GM21825 (cell line): Measurements from ENCODE around the gene VRK3.
"Not testable (repeated sequence)": the region's sequence is repeated elsewhere in the genome, so short reads cannot be mapped to it uniquely, and the experiment has no call there.

ENCODE experiments used
- ATAC-seq: cut with Tn5 transposase; IDR thresholded peaks from one replicate; pipeline ENCODE4 v1.9.1; 2021; ENCODE audit warnings: mild to moderate bottlenecking, moderate library complexity; ENCODE audit not compliant: unreplicated experiment

The VRK3 gene

GRCh38 chr19:49958596-49958995, 66.6 kb downstream of the VRK3 start:
- not testable (repeated sequence) for ATAC-seq

DNA sequence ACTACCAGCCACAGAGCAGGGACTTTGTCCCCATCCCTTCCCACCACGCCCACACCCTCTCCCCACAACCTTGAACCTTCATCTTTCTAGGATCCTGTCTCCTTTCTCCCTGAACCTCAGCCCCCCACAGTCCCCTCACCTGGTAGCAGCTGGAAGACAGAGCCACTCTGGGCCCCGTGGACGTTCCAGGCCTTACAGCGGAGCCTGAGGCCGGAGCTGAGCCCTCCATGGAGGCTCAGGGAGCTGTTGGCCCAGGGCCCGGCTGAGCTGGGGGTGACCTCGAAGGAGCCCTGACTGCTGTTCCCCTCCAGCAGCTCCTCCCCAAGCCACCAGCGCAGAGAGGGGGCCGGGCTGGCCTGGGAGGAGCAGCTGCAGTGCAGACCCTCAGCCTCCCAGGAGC, 67.0 kb downstream of the VRK3 start:
- not testable (repeated sequence) for ATAC-seq

DNA sequence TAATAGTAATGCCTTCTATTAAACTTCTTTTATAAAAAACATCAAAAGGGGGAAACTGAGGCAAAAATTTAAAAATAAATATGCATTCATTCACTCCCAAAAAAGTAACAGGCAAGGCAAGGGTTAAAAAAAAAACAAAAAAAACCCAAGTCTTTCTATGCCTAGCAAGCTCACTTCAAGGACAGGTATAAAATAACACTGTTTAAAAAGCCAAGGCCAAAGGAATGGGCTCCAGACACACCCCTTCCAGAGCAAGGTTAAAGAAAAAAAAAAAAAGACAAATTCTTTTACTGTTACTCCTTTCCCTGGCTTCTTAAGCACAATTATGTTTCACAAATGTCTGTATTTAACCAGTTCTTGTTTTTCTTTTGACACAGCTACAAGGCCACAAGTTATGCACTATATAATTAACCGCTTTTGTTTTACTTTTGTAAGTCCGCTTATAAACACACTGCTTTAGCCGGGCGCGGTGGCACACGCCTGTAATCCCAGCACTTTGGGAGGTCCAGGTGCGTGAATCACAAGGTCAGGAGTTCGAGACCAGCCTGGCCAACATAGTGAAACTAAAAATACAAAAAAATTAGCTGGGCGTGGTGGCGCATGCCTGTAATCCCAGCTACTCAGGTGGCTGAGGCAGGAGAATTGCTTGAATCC, 67.8 kb downstream of the VRK3 start:
- ATAC-seq = no peak

- ATAC-seq = no peak
Measured at GRCh38 chr19:49956115-49956495, 69.1 kb downstream of the VRK3 start.

DNA sequence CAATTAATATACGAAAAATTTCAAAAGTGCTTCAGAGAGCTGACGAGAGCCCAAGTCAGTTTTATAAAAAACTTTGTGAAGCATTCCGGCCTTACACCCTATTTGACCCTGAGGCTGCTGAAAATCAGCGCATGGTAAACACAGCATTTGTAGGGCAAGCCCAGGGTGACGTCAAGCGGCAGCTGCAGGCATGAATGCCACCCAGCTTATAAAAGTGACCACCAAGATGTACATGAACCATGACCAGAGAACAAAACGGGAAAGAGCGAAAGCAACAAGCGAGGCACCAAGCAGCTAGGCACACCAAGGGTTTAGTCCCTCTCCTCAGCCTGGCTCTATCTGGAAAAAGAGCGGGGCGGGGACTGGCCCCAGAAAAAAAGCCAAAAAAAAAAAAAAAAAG, 70.2 kb downstream of the VRK3 start:
- no peak for ATAC-seq

- no peak for ATAC-seq
Measured at GRCh38 chr19:49954092-49954829, 70.9 kb downstream of the VRK3 start.

DNA sequence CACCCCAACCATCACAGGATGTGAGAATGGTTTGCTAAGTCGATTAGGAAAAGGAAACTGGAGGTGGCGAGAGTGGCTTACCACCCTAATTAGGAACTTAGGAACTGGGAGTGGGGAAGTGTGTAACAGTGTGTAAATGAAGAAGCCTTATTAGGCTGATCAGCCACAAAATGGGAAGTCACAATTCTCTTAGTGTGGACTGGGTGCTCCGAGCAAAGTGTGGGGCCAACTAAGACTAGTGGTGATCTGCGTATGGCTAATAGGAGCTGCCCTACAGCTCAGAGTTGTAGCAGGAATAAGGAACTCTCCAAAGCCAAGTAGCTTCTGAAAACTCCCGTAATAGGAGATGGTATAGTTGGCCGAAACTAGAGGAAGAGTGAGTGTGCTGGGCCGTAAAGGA, 71.8 kb downstream of the VRK3 start:
- ATAC-seq = no peak

- ATAC-seq = no peak
Measured at GRCh38 chr19:49952906-49953305, 72.3 kb downstream of the VRK3 start.

- no peak for ATAC-seq
Measured at GRCh38 chr19:49952479-49952836, 72.7 kb downstream of the VRK3 start.

DNA sequence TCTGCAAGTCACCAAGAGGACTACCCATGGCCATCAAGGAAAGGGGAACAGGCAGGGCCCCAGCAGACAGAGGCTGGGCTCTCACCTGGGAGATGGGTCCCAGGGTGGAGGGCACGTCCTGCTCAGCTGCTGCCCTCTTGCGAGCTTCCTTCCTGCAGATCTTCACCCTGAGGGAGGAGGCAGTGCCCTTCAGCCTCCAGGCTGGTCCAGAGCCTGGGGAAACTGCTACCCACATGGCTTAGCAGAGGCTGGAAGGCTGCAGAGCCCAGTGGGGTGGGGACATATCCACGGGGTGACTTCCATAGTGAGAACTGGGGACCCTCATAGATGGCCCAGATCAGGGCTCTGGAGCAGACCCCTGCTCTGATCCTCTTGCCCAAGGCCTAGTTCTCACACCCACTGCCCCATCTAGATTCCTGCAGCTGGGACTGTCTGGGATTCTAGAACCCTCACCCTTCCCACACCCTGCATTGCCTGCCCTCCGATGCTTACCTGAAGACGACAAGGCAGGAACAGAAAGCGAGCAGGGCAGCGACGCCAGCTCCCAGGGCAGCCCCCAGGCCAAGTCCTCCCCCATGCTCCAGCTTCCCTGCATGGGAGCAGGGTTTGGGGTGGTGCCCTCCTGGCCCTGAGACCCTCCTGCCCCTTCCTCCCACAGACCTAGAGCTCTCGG, 73.2 kb downstream of the VRK3 start:
- no peak for ATAC-seq

- no peak for ATAC-seq
Measured at GRCh38 chr19:49950956-49951526, 74.1 kb downstream of the VRK3 start.

GRCh38 chr19:49950590-49950948, 74.6 kb downstream of the VRK3 start:
- ATAC-seq = no peak

- no peak for ATAC-seq
Measured at GRCh38 chr19:49949742-49950589, 75.2 kb downstream of the VRK3 start.

- no peak for ATAC-seq
Measured at GRCh38 chr19:49946415-49946814, 78.8 kb downstream of the VRK3 start.

DNA sequence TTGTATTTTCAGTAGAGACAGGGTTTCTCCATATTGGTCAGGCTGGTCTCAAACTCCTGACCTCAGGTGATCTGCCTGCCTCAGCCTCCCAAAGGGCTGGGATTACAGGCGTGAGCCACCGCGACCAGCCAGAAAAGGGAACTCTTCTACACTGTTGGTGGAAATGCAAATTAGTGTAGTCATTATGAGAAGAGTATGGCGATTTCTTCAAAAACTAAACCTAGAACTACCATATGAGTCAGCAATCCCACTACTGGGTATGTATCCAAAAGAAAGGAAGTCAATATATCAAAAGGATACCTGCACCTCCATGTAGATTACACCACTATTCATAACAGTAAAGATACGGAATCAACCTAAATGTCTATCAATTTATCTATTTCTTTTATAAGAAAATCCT, 80.6 kb downstream of the VRK3 start:
- ATAC-seq = not testable (repeated sequence)

GRCh38 chr19:49940482-49940791, 84.7 kb downstream of the VRK3 start:
- ATAC-seq = no peak

GRCh38 chr19:49939721-49940481, 85.3 kb downstream of the VRK3 start:
- no peak for ATAC-seq

GRCh38 chr19:49938662-49939061, 86.5 kb downstream of the VRK3 start:
- ATAC-seq = no peak

DNA sequence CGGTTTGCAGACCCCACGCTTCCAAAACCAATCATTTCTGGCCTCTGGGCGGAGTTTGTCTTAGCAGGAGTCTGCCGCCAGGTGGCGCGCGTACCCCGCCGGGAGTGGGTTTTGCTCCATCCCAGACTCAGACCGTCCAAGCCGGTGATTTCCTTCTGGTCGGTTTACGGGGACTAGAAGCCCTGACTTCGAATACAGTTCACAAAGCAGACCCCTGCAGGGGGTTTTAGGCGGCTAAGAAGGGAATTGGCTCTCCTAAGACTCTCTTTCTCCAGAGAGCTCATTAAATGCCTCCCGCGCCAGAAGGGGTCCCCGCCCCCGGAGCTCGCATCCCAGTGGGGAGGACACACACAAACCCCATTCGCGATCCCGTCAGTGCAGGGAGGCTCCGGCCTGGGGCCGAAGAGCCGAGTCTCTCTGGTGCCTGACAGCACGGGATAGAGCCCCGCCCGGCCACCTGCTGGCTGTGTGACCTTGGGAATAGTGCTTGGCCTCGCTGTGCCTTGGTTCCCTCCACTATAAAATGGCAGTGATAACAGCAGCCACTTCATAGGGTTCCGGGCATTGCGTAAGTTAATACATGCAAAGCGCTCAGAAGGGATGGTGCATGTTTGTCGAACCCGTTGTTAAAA, 87.3 kb downstream of the VRK3 start:
- ATAC-seq = no peak

DNA sequence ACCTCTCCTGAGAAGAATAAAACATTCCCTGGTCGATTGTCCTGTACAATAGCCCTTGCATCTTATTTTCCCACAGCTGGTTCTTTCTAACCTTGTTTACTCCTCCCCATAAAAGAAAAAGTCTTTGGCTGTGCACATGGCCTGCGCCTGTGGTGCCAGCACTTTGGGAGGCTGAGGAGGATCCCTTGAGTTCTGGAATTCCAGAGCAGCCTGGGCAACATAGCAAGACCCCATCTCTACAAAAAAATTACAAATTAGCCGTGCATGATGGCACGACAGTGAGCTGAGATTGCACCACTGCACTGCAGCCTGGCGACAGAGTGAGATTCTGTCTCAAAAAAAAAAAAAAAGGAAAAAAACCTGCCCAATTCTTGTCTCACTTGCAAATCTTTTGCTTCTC, 88.6 kb downstream of the VRK3 start:
- ATAC-seq = no peak
